GM10266 (cell line): ENCODE results near the gene KCNIP3.

Experiments used
- DNase-seq: peaks from one replicate; pipeline ENCODE4 v3.0.0; 2012; ENCODE audit errors: extremely low spot score
- CTCF ChIP-seq: IDR thresholded peaks from 2 replicates; pipeline ENCODE4 v1.5.1; 2012; ENCODE audit warnings: mild to moderate bottlenecking, low read depth; ENCODE audit not compliant: control insufficient read depth, insufficient read depth; ENCODE audit errors: missing control alignments

The KCNIP3 gene

GRCh38 chr2:95329891-95330793 is 33.0 kb downstream of the KCNIP3 start:
- TF ChIP-seq CTCF = no peak
- no peak for DNase-seq

GRCh38 chr2:95330794-95331338 is 33.7 kb downstream of the KCNIP3 start:
- TF ChIP-seq CTCF = no peak
- no peak for DNase-seq

GRCh38 chr2:95331606-95332005 is 34.5 kb downstream of the KCNIP3 start:
- no peak for TF ChIP-seq CTCF
- no peak for DNase-seq

GRCh38 chr2:95332036-95332435 is 34.9 kb downstream of the KCNIP3 start:
- DNase-seq = no peak
- TF ChIP-seq CTCF = no peak

- no peak for TF ChIP-seq CTCF
- no peak for DNase-seq
Observed at GRCh38 chr2:95333056-95333455, 35.9 kb downstream of the KCNIP3 start.

GRCh38 chr2:95333888-95334338 is 36.8 kb downstream of the KCNIP3 start:
- TF ChIP-seq CTCF = no peak
- DNase-seq = no peak

- no peak for TF ChIP-seq CTCF
Observed at GRCh38 chr2:95334916-95335641, 37.9 kb downstream of the KCNIP3 start.

More at GRCh38 chr2:95334916-95335641, 37.9 kb downstream of the KCNIP3 start:
- DNase-seq = no peak
